Ovary (tissue), 9 donors: ENCODE results near the gene TPX2. TPM values are rescaled to one million over a fixed set of nuclear protein-coding genes. Genes with fewer than 3 reads are reported as not detected.

Experiments used
- DNase-seq, 5 donors: peaks; one replicate each; pipeline ENCODE4 v3.0.0-alpha.2; 2019 to 2020
- H3K27ac ChIP-seq, 2 donors: fragments of 200-600 bp; one replicate each; pipeline versions ENCODE4 v1.5.1 to v1.8.0; 2019 to 2022
- H3K27me3 ChIP-seq: fragments of 200-600 bp; one replicate; pipeline ENCODE4 v1.8.0; 2022
- H3K36me3 ChIP-seq: fragments of 200-600 bp; sonication (generic); one replicate; pipeline ENCODE4 v1.5.1; 2019
- H3K4me1 ChIP-seq: one replicate; pipeline ENCODE4 v1.8.1; 2013; ENCODE audit warnings: mild to moderate bottlenecking, moderate library complexity; ENCODE audit not compliant: insufficient read depth
- H3K4me3 ChIP-seq: fragments of 200-600 bp; sonication (generic); one replicate; pipeline ENCODE4 v1.5.1; 2017
- H3K9me3 ChIP-seq, 2 donors: fragments of 200-600 bp in 1 of 2; sonication (generic) in 1 of 2; one replicate each; pipeline versions ENCODE4 v1.5.1 to v1.8.1; 2013 to 2019; ENCODE audit warnings: mild to moderate bottlenecking in 1 of 2, moderate library complexity in 1 of 2
- CTCF ChIP-seq, 3 donors: fragments of 450-650 bp in 2 of 3; fragments of 200-600 bp in 1 of 3; IDR thresholded peaks; one replicate each; pipeline versions ENCODE4 v1.5.1 to v1.8.0; 2016 to 2022; ENCODE audit warnings: antibody characterized with exemption in 3 of 3, mild to moderate bottlenecking in 1 of 3
- EP300 ChIP-seq: sonication (generic); formaldehyde crosslinking; IDR thresholded peaks from one replicate; pipeline ENCODE4 v1.6.1; 2017; ENCODE audit warnings: antibody characterized with exemption
- POLR2A ChIP-seq: fragments of 450-650 bp; IDR thresholded peaks from one replicate; pipeline ENCODE4 v1.6.1; 2017; ENCODE audit warnings: antibody characterized with exemption, mild to moderate bottlenecking, moderate library complexity
- WGBS, 3 donors: extraction: QIAGEN DNeasy Blood & Tissue Kit in 1 of 3; methylation state at CpG; one replicate each; pipeline versions ENCODE4 v1.1.5 to v1.1.7; 2013 to 2017; 5-methylcytosine and 5-hydroxymethylcytosine counted together
- intact Hi-C, 4 donors: fragments of 100-400 bp; cut with DNase I; formaldehyde crosslinking; loops; one replicate each; pipeline versions ENCODE4 v1.11.0 to v1.15.1; 2022 to 2023
- polyA plus RNA-seq, 2 donors: library from polyadenylated mRNA; stranded (reverse); fragments of 200-250 nt in 1 of 2; fragments of 350-450 nt in 1 of 2; fragmentation: Illumina TruSeq in 1 of 2; extraction: RNeasy Lipid Tissue Mini Kit (QIAGEN cat#74804) in 1 of 2; gene quantifications; one replicate each; pipeline ENCODE4 v1.2.3, GENCODE V29; 2013 to 2014
- total RNA-seq, 7 donors: library from RNA; depleted of rRNA in 2 of 7; stranded (reverse); fragments of >200 nt in 2 of 7; fragmentation: NEBNext Ultra II Directional in 3 of 7; extraction: Animal tissue kit (Norgen Biotek cat#: 25700) in 3 of 7; gene quantifications; one replicate each; pipeline versions ENCODE4 v1.1.0 to v1.2.4, GENCODE V29; 2016 to 2023
- donor health status: DM: no; HTN: no; CAD: no; lungs with moderate emphysema.
- donor health status: DM: no; HTN: no; CAD: no.
- donor health status: Bipolar disorder and iron deficiency.
- donor health status: DM: yes; HTN: yes; CAD: no.
- donor health status: DM: no; HTN: no; CAD: no.
- donor health status: DM: yes; HTN: yes; CAD: no.

Gene TPX2
- total and polyA plus RNA-seq, 9 donors: 0.10 to 5.2 (median 0.91) TPM

GRCh38 chr20:31704225-31705119 is 34.6 kb upstream of the TPX2 start:
- intact Hi-C loops: no loop called here
- Histone ChIP-seq H3K9me3 (no peaks in the 10 kb centered on the region), H3K4me3 (no peak overlapping the region), H3K27ac (no peak overlapping the region), H3K36me3 (no peaks in the 10 kb centered on the region), H3K27me3 (no peaks in the 10 kb centered on the region), H3K4me1 (peaks cover 4% of the 10 kb centered on the region)
- no peak for TF ChIP-seq POLR2A
- TF ChIP-seq EP300: no peak
- TF ChIP-seq CTCF (IDR thresholded peaks at IDR 0.05): no peak
- DNase-seq: no peak
- WGBS, 3 donors: 83 to 85% (median 83%) methylated on average over 11 of the region's 11 CpGs

DNA sequence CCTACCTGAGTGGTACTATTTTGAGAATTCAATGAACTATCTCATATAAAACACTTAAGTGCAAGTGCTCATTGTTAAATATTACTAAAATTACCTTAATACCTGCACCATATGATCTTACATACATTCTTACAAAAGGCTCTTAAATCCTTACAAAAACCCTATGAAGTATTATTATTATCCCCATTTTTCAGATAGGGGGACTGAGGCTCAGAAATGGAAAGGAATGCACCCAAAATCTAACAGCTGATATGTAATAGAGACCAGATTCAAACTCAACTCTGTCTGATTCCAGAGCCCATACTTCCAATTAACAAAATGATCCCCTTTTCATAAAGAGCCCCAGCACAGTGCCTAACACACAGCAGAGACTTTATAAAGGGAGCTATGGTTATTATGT is 33.9 kb upstream of the TPX2 start:
- H3K36me3 ChIP-seq: no peaks in the 10 kb centered on the region
- no peak for DNase-seq
- TF ChIP-seq CTCF (IDR thresholded peaks at IDR 0.05): no peak
- TF ChIP-seq POLR2A: no peak
- TF ChIP-seq EP300: no peak
- no peak overlapping the region for H3K27ac ChIP-seq
- H3K27me3 ChIP-seq: no peaks in the 10 kb centered on the region
- H3K4me1 ChIP-seq: no peaks in the 10 kb centered on the region
- intact Hi-C loops: no loop called here
- no peaks in the 10 kb centered on the region for H3K9me3 ChIP-seq
- H3K4me3 ChIP-seq: no peak overlapping the region

DNA sequence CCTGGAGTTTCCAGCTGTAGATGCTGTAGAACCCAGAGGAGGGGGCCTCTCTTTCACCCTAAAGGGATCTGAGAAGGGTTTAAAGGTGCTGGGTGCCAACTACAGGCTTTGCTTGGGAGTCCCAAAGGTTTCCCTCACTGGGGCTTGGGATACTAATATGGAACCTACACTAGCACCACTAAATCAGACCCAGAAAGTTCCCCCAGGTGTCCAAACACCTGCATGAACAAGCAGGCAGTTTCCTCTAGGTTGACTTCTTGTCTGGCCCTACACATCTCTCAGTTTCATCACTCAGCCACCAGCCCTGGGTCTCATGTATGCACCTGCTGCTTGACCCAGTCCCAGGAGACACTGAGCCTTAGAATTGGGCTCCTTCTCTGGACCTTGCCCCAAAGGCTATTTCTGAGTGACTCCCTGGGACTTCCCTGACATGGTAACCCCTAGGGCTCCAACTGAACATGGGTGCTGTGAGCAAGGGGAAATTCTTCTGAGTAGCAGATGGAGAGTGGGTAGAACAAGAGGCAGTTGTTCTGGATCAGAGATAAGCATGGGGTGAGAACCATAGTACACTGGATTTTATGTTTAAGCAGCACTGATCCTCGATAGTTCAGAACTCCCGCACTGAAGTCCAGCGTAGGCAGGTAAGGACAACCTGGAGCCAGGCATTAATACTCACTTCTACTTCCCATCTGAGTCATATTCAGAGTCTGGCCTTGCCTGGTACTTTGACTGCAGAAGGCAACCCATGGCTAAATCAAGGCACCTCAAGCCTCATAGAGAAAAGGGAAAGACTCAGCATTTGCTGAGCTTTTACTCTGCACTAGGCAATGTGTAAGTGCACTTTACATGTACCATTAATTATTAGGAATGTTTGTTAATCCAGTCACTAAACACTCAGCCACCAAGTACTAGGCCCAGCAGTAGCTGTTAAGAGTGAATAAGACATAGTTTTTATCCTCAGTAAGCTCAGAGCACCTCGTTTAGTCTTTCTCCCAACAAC is 33.2 kb upstream of the TPX2 start:
- intact Hi-C loops: no loop called here
- TF ChIP-seq EP300: no peak
- no peak for TF ChIP-seq POLR2A
- DNase-seq: no peak
- no peaks in the 10 kb centered on the region for H3K27me3 ChIP-seq
- no peak overlapping the region for H3K27ac ChIP-seq
- peaks cover 2% of the 10 kb centered on the region for H3K4me1 ChIP-seq
- H3K4me3 ChIP-seq: no peak overlapping the region
- WGBS, 3 donors: 86 to 91% (median 87%) methylated on average over 4 of the region's 4 CpGs
- no peaks in the 10 kb centered on the region for H3K9me3 ChIP-seq
- no peaks in the 10 kb centered on the region for H3K36me3 ChIP-seq

GRCh38 chr20:31706607-31707257 is 32.4 kb upstream of the TPX2 start:
- no peak overlapping the region for H3K4me3 ChIP-seq
- WGBS, 3 donors: 90 to 98% (median 93%) methylated on average over 2 of the region's 2 CpGs
- no peaks in the 10 kb centered on the region for H3K27me3 ChIP-seq
- H3K27ac ChIP-seq: no peak overlapping the region
- no peaks in the 10 kb centered on the region for H3K9me3 ChIP-seq
- TF ChIP-seq EP300 (no peak), POLR2A (no peak), CTCF (IDR thresholded peaks at IDR 0.05) (no peak)
- peaks cover 4% of the 10 kb centered on the region for H3K4me1 ChIP-seq
- DNase-seq: no peak
- H3K36me3 ChIP-seq: no peaks in the 10 kb centered on the region
- intact Hi-C loops: no loop called here
